ENCODE measurements around the gene GRIA4. TPM values are rescaled to one million over a fixed set of nuclear protein-coding genes. Genes with fewer than 3 reads are reported as not detected.
"Not testable (repeated sequence)": the region's sequence is repeated elsewhere in the genome, so short reads cannot be mapped to it uniquely, and the experiment has no call there.

Gene GRIA4
- total RNA-seq, 1 experiment from 2014 or later = not detected

DNA sequence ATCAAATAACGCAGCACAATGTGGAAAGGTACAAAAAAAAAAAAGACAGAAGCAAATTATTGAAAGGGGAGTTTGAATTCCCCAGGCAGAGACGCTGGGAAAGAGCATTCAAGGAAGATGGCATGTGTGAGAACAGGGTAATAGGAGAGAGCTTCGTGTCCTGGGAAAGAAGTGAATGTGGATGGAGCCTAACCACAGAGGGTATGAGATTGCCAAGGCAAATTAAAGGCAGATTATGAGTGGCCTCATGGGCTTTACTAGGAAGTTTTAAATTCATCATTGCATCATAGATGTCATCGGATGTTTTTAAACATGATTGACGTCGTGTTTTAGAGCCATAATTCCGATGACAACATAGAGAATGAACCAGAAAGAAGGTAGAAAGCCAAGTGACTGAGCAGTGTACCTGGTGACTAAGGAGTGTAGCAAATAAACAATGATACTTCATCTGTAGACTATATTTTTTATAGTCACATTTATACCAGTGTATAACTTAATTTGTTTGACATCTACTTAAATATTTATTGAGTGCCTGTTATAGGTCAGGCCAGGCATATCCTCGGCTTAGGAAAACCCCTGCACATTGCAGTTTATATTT, 260.7 kb downstream of the GRIA4 start:
- CTCF ChIA-PET = no interaction called here
- no TSS peak for BruUV-seq (replicated peaks)
- H3K4me3 ChIP-seq (ENCODE audit: low read depth, low read length, poor library complexity, severe bottlenecking) = no peak overlapping the region
- POLR2A ChIA-PET (ENCODE audit: low non-redundant PET) = no interaction called here
- peaks cover 20% of the 10 kb centered on the region for H3K27me3 ChIP-seq (replicated peaks; ENCODE audit: insufficient read depth, low read depth, low read length, poor library complexity)
- no peak overlapping the region for H3K27ac ChIP-seq (ENCODE audit: low read depth, low read length, poor library complexity, severe bottlenecking)
- no peak for TF ChIP-seq CTCF (conservative IDR thresholded peaks at IDR 0.05; ENCODE audit: low read depth, low read length)
- TF ChIP-seq EZH2 (IDR thresholded peaks at IDR 0.05; ENCODE audit: borderline replicate concordance, low read depth, low read length, poor library complexity, severe bottlenecking) = no peak
- no peaks in the 10 kb centered on the region for H3K4me1 ChIP-seq (ENCODE audit: insufficient read depth, low read length, poor library complexity, severe bottlenecking)
- no peak for DNase-seq (ENCODE audit: low spot score)
- no peaks in the 10 kb centered on the region for H3K36me3 ChIP-seq (ENCODE audit: insufficient read depth, low read length, poor library complexity, severe bottlenecking)
- intact Hi-C loops (cut with micrococcal nuclease; ENCODE audit: unreplicated experiment) = no loop called here
- H3K9me3 ChIP-seq (ENCODE audit: low read depth, low read length, poor library complexity, severe bottlenecking) = no peaks in the 10 kb centered on the region

DNA sequence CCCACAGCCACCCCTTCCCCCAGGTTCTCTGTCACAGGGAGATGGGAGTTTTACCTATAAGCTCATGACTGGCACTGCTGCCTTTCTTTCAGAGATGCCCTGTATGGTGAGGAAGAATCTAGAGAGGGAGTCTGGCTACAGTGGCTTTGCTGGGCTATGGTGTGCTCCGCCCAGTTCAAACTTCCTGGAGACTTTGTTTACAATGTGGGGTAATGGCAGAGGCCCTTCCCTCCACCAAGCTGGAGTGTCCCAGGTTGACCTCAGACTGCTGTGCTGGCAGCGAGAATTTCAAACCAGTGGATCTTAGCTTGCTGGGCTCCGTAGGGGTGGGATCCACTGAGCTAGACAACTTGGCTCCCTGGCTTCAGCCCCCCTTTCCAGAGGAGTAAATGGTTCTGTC, 268.6 kb downstream of the GRIA4 start:
- no peak overlapping the region for H3K27ac ChIP-seq (ENCODE audit: low read depth, low read length, poor library complexity, severe bottlenecking)
- H3K36me3 ChIP-seq (ENCODE audit: insufficient read depth, low read length, poor library complexity, severe bottlenecking) = no peaks in the 10 kb centered on the region
- intact Hi-C loops (cut with micrococcal nuclease; ENCODE audit: unreplicated experiment) = no loop called here
- no peak for TF ChIP-seq EZH2 (IDR thresholded peaks at IDR 0.05; ENCODE audit: borderline replicate concordance, low read depth, low read length, poor library complexity, severe bottlenecking)
- no peak for TF ChIP-seq CTCF (conservative IDR thresholded peaks at IDR 0.05; ENCODE audit: low read depth, low read length)
- no peaks in the 10 kb centered on the region for H3K27me3 ChIP-seq (replicated peaks; ENCODE audit: insufficient read depth, low read depth, low read length, poor library complexity)
- DNase-seq (ENCODE audit: low spot score) = no peak
- POLR2A ChIA-PET (ENCODE audit: low non-redundant PET) = interaction anchor here (0.6 kb wide), 1 partner anchor 961 kb away, joined by 7 read pairs; no protein-coding TSS in a partner anchor
- CTCF ChIA-PET = no interaction called here
- H3K4me3 ChIP-seq (ENCODE audit: low read depth, low read length, poor library complexity, severe bottlenecking) = no peak overlapping the region
- no TSS peak for BruUV-seq (replicated peaks)
- H3K9me3 ChIP-seq (ENCODE audit: low read depth, low read length, poor library complexity, severe bottlenecking) = no peaks in the 10 kb centered on the region
- no peaks in the 10 kb centered on the region for H3K4me1 ChIP-seq (ENCODE audit: insufficient read depth, low read length, poor library complexity, severe bottlenecking)

GRCh38 chr11:105878927-105879326, 269.1 kb downstream of the GRIA4 start:
- H3K4me3 ChIP-seq (ENCODE audit: low read depth, low read length, poor library complexity, severe bottlenecking); H3K9me3 ChIP-seq (ENCODE audit: low read depth, low read length, poor library complexity, severe bottlenecking); H3K4me1 ChIP-seq (ENCODE audit: insufficient read depth, low read length, poor library complexity, severe bottlenecking); H3K27ac ChIP-seq (ENCODE audit: low read depth, low read length, poor library complexity, severe bottlenecking); H3K27me3 ChIP-seq (replicated peaks; ENCODE audit: insufficient read depth, low read depth, low read length, poor library complexity); CTCF ChIA-PET; H3K36me3 ChIP-seq (ENCODE audit: insufficient read depth, low read length, poor library complexity, severe bottlenecking); BruUV-seq (replicated peaks); intact Hi-C loops (cut with micrococcal nuclease; ENCODE audit: unreplicated experiment); DNase-seq (ENCODE audit: low spot score): not testable (repeated sequence)
- POLR2A ChIA-PET (ENCODE audit: low non-redundant PET) = interaction anchor here (0.6 kb wide), 1 partner anchor 962 kb away, joined by 7 read pairs; no protein-coding TSS in a partner anchor

GRCh38 chr11:105881027-105881426, 271.2 kb downstream of the GRIA4 start:
- intact Hi-C loops (cut with micrococcal nuclease; ENCODE audit: unreplicated experiment) = no loop called here
- Histone ChIP-seq H3K9me3 (ENCODE audit: low read depth, low read length, poor library complexity, severe bottlenecking) (no peaks in the 10 kb centered on the region), H3K27ac (ENCODE audit: low read depth, low read length, poor library complexity, severe bottlenecking) (no peak overlapping the region), H3K36me3 (ENCODE audit: insufficient read depth, low read length, poor library complexity, severe bottlenecking) (no peaks in the 10 kb centered on the region), H3K4me3 (ENCODE audit: low read depth, low read length, poor library complexity, severe bottlenecking) (no peak overlapping the region), H3K27me3 (replicated peaks; ENCODE audit: insufficient read depth, low read depth, low read length, poor library complexity) (no peaks in the 10 kb centered on the region), H3K4me1 (ENCODE audit: insufficient read depth, low read length, poor library complexity, severe bottlenecking) (no peaks in the 10 kb centered on the region)
- ChIA-PET POLR2A (ENCODE audit: low non-redundant PET) (no interaction called here), CTCF (no interaction called here)
- BruUV-seq (replicated peaks) = no TSS peak
- no peak for DNase-seq (ENCODE audit: low spot score)
- TF ChIP-seq CTCF (conservative IDR thresholded peaks at IDR 0.05; ENCODE audit: low read depth, low read length) (no peak), EZH2 (IDR thresholded peaks at IDR 0.05; ENCODE audit: borderline replicate concordance, low read depth, low read length, poor library complexity, severe bottlenecking) (no peak)

Measured in A673 (cell line).